GM18520 (cell line): ENCODE measurements around the gene MRPL33.

Experiments
- ATAC-seq: cut with Tn5 transposase; IDR thresholded peaks from one replicate; pipeline ENCODE4 v1.9.1; 2021; ENCODE audit not compliant: unreplicated experiment

MRPL33 gene

GRCh38 chr2:27807476-27807875 is 36.0 kb downstream of the MRPL33 start:
- no peak for ATAC-seq

- no peak for ATAC-seq
Measured at GRCh38 chr2:27808418-27808817, 36.9 kb downstream of the MRPL33 start.

DNA sequence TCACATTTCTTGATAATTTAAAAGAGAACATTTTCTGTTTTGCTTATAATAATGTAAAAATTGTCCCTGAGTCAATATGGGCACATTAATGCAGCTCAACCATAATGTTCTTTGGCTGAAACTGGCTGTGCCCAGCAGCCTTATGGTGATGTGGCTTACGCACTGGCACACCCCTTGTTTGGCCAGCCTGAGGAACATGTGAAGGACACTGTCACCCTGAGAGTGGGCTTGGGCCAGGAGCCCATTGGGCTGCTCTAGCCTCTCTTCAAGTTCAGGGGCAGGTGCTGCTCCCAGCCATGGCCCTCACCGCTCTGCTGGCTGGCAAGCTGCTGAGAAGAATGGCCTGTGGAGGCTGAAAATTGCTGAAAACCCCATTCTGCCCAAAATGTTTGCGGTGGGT is 37.5 kb downstream of the MRPL33 start:
- no peak for ATAC-seq

DNA sequence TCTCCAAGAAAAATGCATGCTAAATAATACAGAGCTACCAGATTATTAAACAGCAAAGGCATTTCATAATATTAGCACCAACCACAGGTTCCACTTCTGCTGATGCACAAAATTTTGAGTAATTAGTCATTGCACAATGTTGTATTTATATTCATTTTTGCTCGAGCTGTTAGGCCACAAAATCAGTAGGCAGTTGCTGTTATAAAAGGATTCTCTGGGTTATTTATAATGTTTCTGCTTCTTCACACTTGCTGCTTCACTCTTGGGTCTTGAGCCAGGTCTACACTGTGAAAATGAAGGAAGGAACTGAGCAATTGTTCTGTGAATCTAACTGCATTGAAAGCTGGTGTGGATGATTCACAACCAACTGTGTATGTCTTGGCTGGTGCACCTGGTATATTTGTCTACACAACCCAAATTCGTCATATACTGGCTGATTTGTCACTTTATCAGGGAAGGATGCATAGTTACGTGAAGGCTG is 38.3 kb downstream of the MRPL33 start:
- ATAC-seq: no peak

DNA sequence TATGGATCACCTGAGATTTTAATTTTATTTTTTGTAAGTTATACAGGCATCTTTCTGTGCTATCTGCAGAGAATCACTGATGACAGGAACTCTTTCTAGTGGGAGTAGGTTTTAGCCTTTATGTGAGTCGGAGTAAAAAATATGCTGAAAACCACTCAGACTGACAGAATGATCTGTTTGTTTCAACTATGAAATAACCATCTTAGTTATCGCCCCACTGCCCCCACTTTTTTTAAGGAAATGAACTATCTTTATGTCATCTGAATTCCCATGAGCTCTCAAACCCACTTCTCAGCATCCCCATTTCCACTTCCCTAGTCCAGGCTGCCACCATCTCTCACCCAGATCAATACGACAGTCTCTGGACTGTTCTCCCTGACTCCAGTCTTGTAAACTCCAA is 38.9 kb downstream of the MRPL33 start:
- ATAC-seq: no peak

DNA sequence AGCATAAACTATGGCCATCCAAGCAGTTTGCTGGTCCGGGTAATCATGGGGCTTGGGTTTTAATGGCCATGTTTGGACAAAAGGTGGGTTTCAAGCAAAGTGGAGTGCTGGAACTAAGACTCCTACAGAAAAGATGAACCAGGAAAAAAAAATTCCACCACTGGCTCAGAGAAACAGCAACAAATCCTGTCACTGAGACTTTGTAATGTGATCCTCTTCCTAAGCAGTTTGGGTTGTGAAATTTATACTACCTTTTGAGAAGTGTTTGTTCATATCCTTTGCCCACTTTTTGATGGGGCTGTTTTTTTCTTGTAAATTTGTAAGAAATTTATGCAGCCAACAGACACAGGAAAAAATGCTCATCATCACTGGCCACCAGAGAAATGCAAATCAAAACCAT is 40.2 kb downstream of the MRPL33 start:
- ATAC-seq: no peak

DNA sequence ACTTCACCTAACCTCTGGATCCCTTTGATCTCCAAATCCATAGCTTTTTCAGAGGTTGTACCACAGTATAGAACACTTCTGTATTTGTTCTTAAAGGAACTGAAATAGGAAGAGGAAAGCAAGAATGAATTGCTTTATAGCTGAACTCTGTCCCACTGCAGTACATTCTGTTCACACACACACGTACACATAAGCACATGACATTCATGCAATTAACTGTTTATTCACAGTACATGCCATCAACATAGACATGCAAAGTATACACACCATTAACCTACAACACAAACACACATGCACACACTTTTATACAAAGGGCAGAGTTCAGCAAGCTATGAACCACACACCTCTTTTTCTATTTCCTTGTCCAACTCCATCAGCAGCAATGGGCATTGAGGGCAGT is 43.2 kb downstream of the MRPL33 start:
- no peak for ATAC-seq

- ATAC-seq: no peak
Measured at GRCh38 chr2:27815860-27816438, 44.4 kb downstream of the MRPL33 start.

- ATAC-seq: no peak
Measured at GRCh38 chr2:27822049-27822448, 50.5 kb downstream of the MRPL33 start.

DNA sequence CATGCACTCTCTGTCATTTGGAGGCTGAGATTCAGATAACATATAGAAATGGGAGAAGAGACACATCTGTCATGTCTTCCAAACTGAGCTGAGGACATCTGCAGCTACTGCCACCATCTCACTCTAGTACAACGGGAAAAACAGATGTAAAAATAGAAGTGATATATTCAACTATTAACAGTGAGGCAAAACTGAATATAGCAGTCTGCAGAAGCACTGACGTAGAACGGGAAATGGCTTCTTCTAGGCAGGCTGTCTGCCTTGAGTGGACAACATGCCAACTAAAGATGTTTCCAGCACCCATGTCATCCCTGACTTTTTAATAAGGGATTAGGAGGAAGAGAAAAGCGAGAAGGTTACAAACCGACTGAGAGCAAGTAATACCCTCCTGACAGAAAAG is 51.6 kb downstream of the MRPL33 start:
- ATAC-seq: no peak

- no peak for ATAC-seq
Measured at GRCh38 chr2:27823569-27823968, 52.0 kb downstream of the MRPL33 start.

DNA sequence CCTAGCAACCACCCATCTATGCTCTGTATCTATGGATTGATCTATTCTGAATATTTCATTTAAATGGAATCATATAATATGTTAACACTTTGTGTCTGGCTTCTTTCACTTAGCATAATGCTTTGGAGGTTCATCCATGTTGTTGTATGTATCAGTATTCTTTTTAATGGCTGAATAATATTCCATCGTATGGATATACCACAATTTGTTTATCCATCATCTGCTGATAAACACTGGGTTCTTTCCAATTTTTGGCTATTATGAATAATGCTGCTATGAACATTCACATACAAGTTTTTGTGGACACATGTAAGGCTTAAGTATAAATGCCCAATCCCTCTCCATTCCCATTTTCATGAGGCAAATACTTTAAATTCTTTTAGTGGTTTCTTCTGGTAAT is 52.9 kb downstream of the MRPL33 start:
- no peak for ATAC-seq

- no peak for ATAC-seq
Measured at GRCh38 chr2:27828305-27828704, 56.8 kb downstream of the MRPL33 start.
